ENCODE results near the gene CNR2.

- TF ChIP-seq POLR2A (IDR thresholded peaks at IDR 0.05; ENCODE audit: low read depth, low read length) (peak; percentile 90), POLR2AphosphoS5 (IDR thresholded peaks at IDR 0.05; ENCODE audit: low read depth, low read length) (peak; percentile 87)
These were observed 2.5 kb downstream of the CNR2 start for GRCh38 chr1:23910553-23911246.
